Mesenchymal stem cell (in vitro differentiated cells and primary cell): ENCODE data around the gene RERGL.
"Not testable (repeated sequence)": the region's sequence is repeated elsewhere in the genome, so short reads cannot be mapped to it uniquely, and the experiment has no call there.

Source experiments
- DNase-seq: peaks from one replicate; pipeline ENCODE4 v3.0.0-alpha.2; 2013
- H2AFZ ChIP-seq: one replicate; pipeline ENCODE4 v1.6.1; 2013; ENCODE audit warnings: low read depth, mild to moderate bottlenecking, control low read depth, inconsistent platforms, low read length, moderate library complexity
- H2AK5ac ChIP-seq: 2 replicates; pipeline ENCODE4 v1.6.1; 2013; ENCODE audit warnings: low read length, moderate library complexity, mild to moderate bottlenecking, inconsistent platforms; ENCODE audit not compliant: severe bottlenecking
- H2BK120ac ChIP-seq: one replicate; pipeline ENCODE4 v1.6.1; 2013; ENCODE audit warnings: low read depth, mild to moderate bottlenecking, inconsistent platforms, low read length, moderate library complexity
- H2BK12ac ChIP-seq, 2 experiments: one replicate each; pipeline ENCODE4 v1.6.1; 2013; ENCODE audit warnings: inconsistent platforms in 2 of 2, low read length in 2 of 2, mild to moderate bottlenecking in 2 of 2, moderate library complexity in 2 of 2, control low read depth in 1 of 2
- H2BK15ac ChIP-seq: one replicate; pipeline ENCODE4 v1.6.1; 2013; ENCODE audit warnings: mild to moderate bottlenecking, low read depth, inconsistent platforms; ENCODE audit not compliant: poor library complexity, severe bottlenecking
- H2BK5ac ChIP-seq: 2 replicates; pipeline ENCODE4 v1.6.1; 2013; ENCODE audit warnings: low read depth, mild to moderate bottlenecking, low read length, control low read depth, inconsistent platforms; ENCODE audit not compliant: poor library complexity, severe bottlenecking
- H3K14ac ChIP-seq, 2 experiments: one replicate each; pipeline ENCODE4 v1.6.1; 2013; ENCODE audit warnings: inconsistent platforms in 2 of 2, low read length in 2 of 2, control low read depth in 1 of 2, mild to moderate bottlenecking in 1 of 2, moderate library complexity in 1 of 2
- H3K18ac ChIP-seq, 2 experiments: one replicate each; pipeline ENCODE4 v1.6.1; 2013; ENCODE audit warnings: inconsistent platforms in 2 of 2, low read length in 2 of 2, control low read depth in 1 of 2, low read depth in 1 of 2, mild to moderate bottlenecking in 1 of 2
- H3K23ac ChIP-seq, 2 experiments: one replicate each; pipeline ENCODE4 v1.6.1; 2013; ENCODE audit warnings: inconsistent platforms in 2 of 2, low read length in 2 of 2, mild to moderate bottlenecking in 2 of 2, moderate library complexity in 2 of 2, control low read depth in 1 of 2
- H3K27ac ChIP-seq: 2 replicates; pipeline ENCODE4 v1.5.1; 2013; ENCODE audit warnings: mild to moderate bottlenecking, moderate library complexity, low read length, control low read depth, inconsistent platforms; ENCODE audit not compliant: poor library complexity, severe bottlenecking
- H3K27me3 ChIP-seq, 2 experiments: 2 replicates each; pipeline versions ENCODE4 v1.6.1 to v1.7.0; 2013; ENCODE audit warnings: low read length in 2 of 2, mild to moderate bottlenecking in 2 of 2, moderate library complexity in 2 of 2, control low read depth in 1 of 2, inconsistent platforms in 1 of 2; ENCODE audit not compliant: control insufficient read depth in 1 of 2, insufficient read depth in 1 of 2
- H3K36me3 ChIP-seq, 2 experiments: 2 replicates each; pipeline versions ENCODE4 v1.6.1 to v1.7.0; 2013; ENCODE audit warnings: low read length in 2 of 2, control low read depth in 1 of 2, inconsistent platforms in 1 of 2, low read depth in 1 of 2, mild to moderate bottlenecking in 1 of 2; ENCODE audit not compliant: insufficient read depth in 2 of 2, control insufficient read depth in 1 of 2
- H3K4ac ChIP-seq, 2 experiments: one replicate each; pipeline ENCODE4 v1.6.1; 2013; ENCODE audit warnings: inconsistent platforms in 2 of 2, low read length in 2 of 2, mild to moderate bottlenecking in 2 of 2, moderate library complexity in 2 of 2, control low read depth in 1 of 2, low read depth in 1 of 2
- H3K4me1 ChIP-seq: 2 replicates; pipeline ENCODE4 v1.6.1; 2013; ENCODE audit warnings: low read depth, low read length, control low read depth; ENCODE audit not compliant: control insufficient read depth, insufficient read depth
- H3K4me2 ChIP-seq: 2 replicates; pipeline ENCODE4 v1.6.1; 2013; ENCODE audit warnings: low read length, mild to moderate bottlenecking, inconsistent platforms; ENCODE audit not compliant: poor library complexity, severe bottlenecking
- H3K4me3 ChIP-seq, 2 experiments: 2 replicates each; pipeline versions ENCODE4 v1.5.1 to v1.7.0; 2013; ENCODE audit warnings: low read length in 2 of 2, mild to moderate bottlenecking in 2 of 2, control low read depth in 1 of 2, low read depth in 1 of 2; ENCODE audit not compliant: insufficient read depth in 1 of 2
- H3K79me1 ChIP-seq: replicated peaks from 2 replicates; pipeline ENCODE4 v1.6.1; 2013; ENCODE audit warnings: mild to moderate bottlenecking, control low read depth, low read length, inconsistent platforms; ENCODE audit not compliant: poor library complexity, severe bottlenecking
- H3K9ac ChIP-seq: 2 replicates; pipeline ENCODE4 v1.7.0; 2013; ENCODE audit warnings: mild to moderate bottlenecking, low read length, moderate library complexity
- H3K9me3 ChIP-seq: 2 replicates; pipeline ENCODE4 v1.7.0; 2013; ENCODE audit warnings: mild to moderate bottlenecking, low read length; ENCODE audit not compliant: control insufficient read depth
- H4K8ac ChIP-seq: one replicate; pipeline ENCODE4 v1.6.1; 2013; ENCODE audit warnings: inconsistent platforms, mild to moderate bottlenecking, low read length, moderate library complexity
- H4K91ac ChIP-seq: one replicate; pipeline ENCODE4 v1.6.1; 2013; ENCODE audit warnings: mild to moderate bottlenecking, low read length, inconsistent platforms
- WGBS: methylation state at CpG from one replicate; pipeline ENCODE4 v1.1.7; 2013; ENCODE audit warnings: mixed read lengths; 5-methylcytosine and 5-hydroxymethylcytosine counted together

Gene RERGL

GRCh38 chr12:18066666-18067065 is 23.3 kb downstream of the RERGL start:
- Histone ChIP-seq H3K14ac (no peak overlapping the region), H3K4me2 (no peak overlapping the region), H3K18ac (no peak overlapping the region), H3K36me3 (no peaks in the 10 kb centered on the region), H3K9ac (no peak overlapping the region), H4K8ac (no peak overlapping the region), H2BK15ac (no peak overlapping the region), H2BK5ac (no peak overlapping the region), H3K4ac (no peak overlapping the region), H2BK12ac (no peak overlapping the region), H2BK120ac (no peak overlapping the region), H3K4me3 (no peak overlapping the region), H2AFZ (no peak overlapping the region), H3K27ac (no peak overlapping the region), H4K91ac (no peak overlapping the region), H3K9me3 (peaks cover 9% of the 10 kb centered on the region), H3K27me3 (no peaks in the 10 kb centered on the region), H3K23ac (no peak overlapping the region), H2AK5ac (no peak overlapping the region), H3K79me1 (no peaks in the 10 kb centered on the region), H3K4me1 (no peaks in the 10 kb centered on the region)
- DNase-seq, result no peak
- 44% methylated on average over 4 of the region's 4 CpGs for WGBS

- not testable (repeated sequence) for H3K4me2 ChIP-seq, H3K27ac ChIP-seq, H3K23ac ChIP-seq, H2AK5ac ChIP-seq, H2BK5ac ChIP-seq, H3K4me1 ChIP-seq, H2BK120ac ChIP-seq, H3K79me1 ChIP-seq, H4K91ac ChIP-seq, H3K4me3 ChIP-seq, H4K8ac ChIP-seq, H2BK12ac ChIP-seq, H3K14ac ChIP-seq, H2AFZ ChIP-seq, H3K18ac ChIP-seq, H3K4ac ChIP-seq, H2BK15ac ChIP-seq, H3K27me3 ChIP-seq, DNase-seq, H3K9ac ChIP-seq, H3K36me3 ChIP-seq
- H3K9me3 ChIP-seq, result peaks cover 26% of the 10 kb centered on the region
- WGBS, result 96% methylated on average over 2 of the region's 4 CpGs
Measured at GRCh38 chr12:18062867-18063266, 27.1 kb downstream of the RERGL start.

GRCh38 chr12:18057051-18057450 is 32.9 kb downstream of the RERGL start:
- H3K4ac ChIP-seq, result no peak overlapping the region
- H2BK5ac ChIP-seq, result no peak overlapping the region
- H2BK120ac ChIP-seq, result no peak overlapping the region
- H3K23ac ChIP-seq, result no peak overlapping the region
- no peak overlapping the region for H3K4me3 ChIP-seq
- no peak overlapping the region for H2AK5ac ChIP-seq
- H3K18ac ChIP-seq, result no peak overlapping the region
- no peak overlapping the region for H3K9ac ChIP-seq
- no peak overlapping the region for H3K4me2 ChIP-seq
- H2AFZ ChIP-seq, result no peak overlapping the region
- no peaks in the 10 kb centered on the region for H3K4me1 ChIP-seq
- DNase-seq, result no peak
- no peaks in the 10 kb centered on the region for H3K79me1 ChIP-seq
- 82% methylated on average over 1 of the region's 1 CpG for WGBS
- H2BK15ac ChIP-seq, result no peak overlapping the region
- H3K27me3 ChIP-seq, result no peaks in the 10 kb centered on the region
- no peak overlapping the region for H4K8ac ChIP-seq
- no peak overlapping the region for H4K91ac ChIP-seq
- no peak overlapping the region for H3K27ac ChIP-seq
- peaks cover 35% of the 10 kb centered on the region for H3K9me3 ChIP-seq
- H3K14ac ChIP-seq, result no peak overlapping the region
- no peak overlapping the region for H2BK12ac ChIP-seq
- H3K36me3 ChIP-seq, result no peaks in the 10 kb centered on the region

- H2BK15ac ChIP-seq, result no peak overlapping the region
- H3K36me3 ChIP-seq, result no peaks in the 10 kb centered on the region
- no peak overlapping the region for H3K4me3 ChIP-seq
- no peak overlapping the region for H2AFZ ChIP-seq
- H2BK5ac ChIP-seq, result no peak overlapping the region
- H3K4me1 ChIP-seq, result no peaks in the 10 kb centered on the region
- no peak overlapping the region for H3K27ac ChIP-seq
- no peak overlapping the region for H2BK120ac ChIP-seq
- H4K8ac ChIP-seq, result no peak overlapping the region
- H3K23ac ChIP-seq, result no peak overlapping the region
- H2AK5ac ChIP-seq, result no peak overlapping the region
- H3K18ac ChIP-seq, result no peak overlapping the region
- H3K27me3 ChIP-seq, result no peaks in the 10 kb centered on the region
- H3K9me3 ChIP-seq, result peaks cover 25% of the 10 kb centered on the region
- DNase-seq, result no peak
- H3K4me2 ChIP-seq, result no peak overlapping the region
- no peak overlapping the region for H4K91ac ChIP-seq
- no peaks in the 10 kb centered on the region for H3K79me1 ChIP-seq
- no peak overlapping the region for H2BK12ac ChIP-seq
- WGBS, result no CpG with 5 or more reads among the region's 2 CpGs
- no peak overlapping the region for H3K14ac ChIP-seq
- no peak overlapping the region for H3K9ac ChIP-seq
- no peak overlapping the region for H3K4ac ChIP-seq
Measured at GRCh38 chr12:18054925-18055619, 34.9 kb downstream of the RERGL start.
